Activated T-helper 17 cell treated with anti-CD3 and anti-CD28 coated beads, Interleukin-2, amount 50 U/mL, for 72 hours (primary cell): ENCODE measurements around the gene USP36. TPM values are rescaled to one million over a fixed set of nuclear protein-coding genes. Genes with fewer than 3 reads are reported as not detected.

Experiments used
- ATAC-seq: fragments of 150-1000 bp; cut with Tn5 transposase; replicated peaks from 2 replicates; pipeline ENCODE4 v1.10.0; 2021; ENCODE audit warnings: mild to moderate bottlenecking, moderate library complexity
- H3K27ac Mint-ChIP-seq: one replicate; pipeline ENCODE4 v1.8.0; 2022; ENCODE audit warnings: mixed read lengths
- H3K27me3 Mint-ChIP-seq: one replicate; pipeline ENCODE4 v1.8.0; 2022; ENCODE audit warnings: mixed read lengths
- H3K36me3 Mint-ChIP-seq: one replicate; pipeline ENCODE4 v1.8.0; 2022; ENCODE audit warnings: low read depth, mild to moderate bottlenecking, mixed read lengths
- H3K4me1 Mint-ChIP-seq: one replicate; pipeline ENCODE4 v1.8.0; 2022; ENCODE audit warnings: mixed read lengths
- H3K4me3 Mint-ChIP-seq: one replicate; pipeline ENCODE4 v1.8.0; 2022; ENCODE audit warnings: mild to moderate bottlenecking, mixed read lengths
- H3K9me3 Mint-ChIP-seq: one replicate; pipeline ENCODE4 v1.8.0; 2022; ENCODE audit warnings: mixed read lengths
- total RNA-seq, 2 donors: library from RNA; stranded (reverse); gene quantifications; one replicate each; pipeline ENCODE4 v1.2.3, GENCODE V29; 2022

Gene USP36
- total RNA-seq, 2 donors from 2014 or later = 95.3 to 139 TPM

DNA sequence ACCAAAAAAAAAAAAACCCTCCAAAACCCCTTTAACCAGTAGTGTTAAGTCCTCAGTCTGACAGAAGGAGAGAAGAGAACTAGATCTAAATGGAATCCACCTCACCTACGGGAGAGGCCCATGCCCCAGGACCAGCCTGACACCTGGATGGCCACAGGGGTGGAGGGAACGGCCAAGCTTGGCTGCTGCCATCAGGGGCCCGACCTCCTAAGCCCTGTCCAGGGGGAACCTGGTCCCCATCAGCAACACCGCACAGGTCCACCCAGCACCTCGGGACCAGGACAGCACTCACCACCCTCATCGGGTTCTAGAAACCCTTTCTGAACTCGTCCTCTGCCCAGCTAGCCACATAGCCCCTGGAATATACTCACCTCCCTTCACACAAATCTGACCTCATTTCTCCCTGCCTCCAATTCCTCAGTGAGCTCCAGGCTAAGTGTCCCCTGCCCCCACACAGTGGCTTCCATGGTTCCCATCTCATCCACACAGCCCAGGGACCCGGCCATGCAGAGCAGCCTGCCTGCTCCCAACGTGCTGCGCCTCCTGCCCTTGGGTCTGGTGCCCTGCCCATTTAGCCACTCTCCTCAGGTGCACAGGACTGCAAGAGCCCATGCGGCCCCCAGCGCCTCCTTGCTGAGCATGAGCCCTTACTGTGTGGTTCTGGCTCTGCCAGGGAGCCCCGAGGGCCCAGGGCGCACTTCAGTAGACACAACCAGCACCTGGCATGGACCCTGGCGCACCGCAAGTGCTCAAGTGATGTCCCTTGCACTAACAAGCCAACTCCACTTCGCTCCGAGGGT lies 40.3 kb downstream of the USP36 start:
- H3K9me3 Mint-ChIP-seq = no peaks in the 10 kb centered on the region
- peak overlapping the region; percentile 88 for H3K27ac Mint-ChIP-seq
- peaks cover 100% of the 10 kb centered on the region for H3K36me3 Mint-ChIP-seq
- H3K27me3 Mint-ChIP-seq = no peaks in the 10 kb centered on the region
- H3K4me3 Mint-ChIP-seq = peak overlapping the region; percentile 69
- ATAC-seq = no peak
- H3K4me1 Mint-ChIP-seq = peaks cover 51% of the 10 kb centered on the region

DNA sequence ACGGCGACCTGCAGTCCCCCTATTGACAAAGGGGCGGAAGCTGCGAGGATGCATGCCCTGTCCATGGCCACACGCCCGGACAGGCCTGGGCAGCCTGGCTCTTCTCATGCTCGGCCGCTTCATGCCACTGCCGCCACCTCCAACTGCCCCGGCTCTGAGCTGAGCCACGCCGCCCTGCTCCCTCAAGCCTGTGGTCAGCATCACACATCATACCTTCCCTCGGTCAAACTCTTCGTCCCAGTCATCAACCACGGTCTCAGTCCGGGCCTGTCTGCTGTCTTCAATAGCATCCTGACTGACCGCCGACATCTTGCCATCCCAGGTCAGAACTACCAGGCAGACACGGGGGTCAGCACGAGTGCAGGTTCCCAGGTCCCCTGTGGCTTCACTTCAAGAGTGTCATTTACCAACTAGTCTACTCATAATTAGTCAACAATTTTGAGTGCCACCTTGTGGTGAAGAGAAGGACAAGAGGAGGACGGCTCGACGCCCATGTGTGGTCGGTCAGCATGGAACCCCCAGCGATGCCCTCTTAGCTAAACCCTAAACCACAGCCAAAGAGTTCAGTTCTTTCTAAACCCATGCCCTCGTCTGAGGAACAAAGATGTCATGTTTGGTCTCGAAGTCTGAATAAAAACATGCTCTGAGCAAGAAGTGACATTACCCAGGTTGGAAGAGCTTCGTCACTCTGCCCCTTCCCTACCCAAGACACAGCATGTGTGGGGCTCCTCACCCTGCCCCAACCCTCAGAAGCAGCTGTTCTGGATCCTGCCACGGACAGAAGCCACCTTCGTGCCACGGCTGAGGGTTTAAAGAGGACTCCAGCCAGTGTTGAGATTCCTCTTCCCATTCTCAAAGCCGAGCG lies 41.7 kb downstream of the USP36 start:
- ATAC-seq = peak; percentile 75
- H3K36me3 Mint-ChIP-seq = peaks cover 100% of the 10 kb centered on the region
- H3K9me3 Mint-ChIP-seq = no peaks in the 10 kb centered on the region
- peak overlapping the region; percentile 69 for H3K4me3 Mint-ChIP-seq
- H3K27ac Mint-ChIP-seq = peak overlapping the region; percentile 88
- peaks cover 55% of the 10 kb centered on the region for H3K4me1 Mint-ChIP-seq
- no peaks in the 10 kb centered on the region for H3K27me3 Mint-ChIP-seq

DNA sequence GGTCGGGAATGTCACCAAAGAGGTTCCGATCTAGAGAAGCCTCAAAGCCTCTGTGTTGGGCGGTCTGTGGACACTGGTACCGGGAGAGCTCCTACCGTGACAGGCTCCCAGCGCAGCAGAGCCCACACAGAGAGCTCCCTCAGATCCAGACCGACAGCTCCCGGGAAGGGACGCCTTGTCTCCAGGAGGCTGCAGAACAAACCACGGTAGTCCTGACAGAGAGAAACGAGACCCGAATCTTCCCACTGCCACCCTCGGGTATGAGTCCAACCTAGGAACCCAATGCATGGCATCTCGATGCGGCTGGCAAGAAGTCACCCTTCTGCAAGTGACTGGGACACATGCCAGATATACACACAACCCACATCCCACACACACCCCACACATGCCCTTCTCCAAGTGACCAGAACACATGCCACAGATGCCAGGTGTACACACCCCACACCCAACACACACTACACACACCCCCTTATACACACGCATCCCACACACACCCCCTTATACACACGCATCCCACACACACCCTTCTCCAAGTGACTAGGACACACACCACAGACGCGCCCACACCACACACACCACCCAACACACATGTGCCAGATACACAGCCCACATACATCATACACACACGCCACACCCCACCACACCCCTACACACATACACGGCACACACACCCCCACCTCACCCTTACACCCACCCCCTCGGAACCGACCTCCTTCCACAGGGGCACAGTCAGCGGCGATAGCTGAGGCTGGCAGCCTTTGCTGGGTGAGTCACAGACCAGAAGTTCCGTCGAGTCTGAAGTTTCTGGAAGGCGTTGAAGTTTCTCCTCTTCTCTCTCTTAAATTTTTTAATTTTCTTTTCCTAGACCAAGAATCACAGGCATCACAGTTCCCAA lies 42.7 kb downstream of the USP36 start:
- H3K4me1 Mint-ChIP-seq = peaks cover 56% of the 10 kb centered on the region

DNA sequence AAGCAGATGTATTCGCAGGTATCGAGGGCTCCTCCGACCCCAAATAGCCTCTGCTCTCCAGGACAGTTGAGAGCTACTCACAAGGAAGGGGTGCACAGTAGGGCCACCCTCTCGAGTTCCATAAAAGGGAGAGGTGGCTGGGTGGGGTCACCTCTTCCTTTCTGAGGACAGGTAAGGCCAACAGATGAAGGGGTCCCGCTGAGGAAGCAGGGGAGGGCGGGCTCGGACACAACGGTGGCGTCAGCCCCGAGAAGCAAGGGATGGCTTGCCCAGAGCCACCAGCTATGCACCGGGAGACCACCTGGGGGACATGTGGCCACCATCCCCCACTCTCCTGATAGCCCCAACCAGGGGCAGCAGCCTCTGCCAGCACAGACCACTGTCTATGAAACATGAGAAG lies 43.4 kb downstream of the USP36 start:
- Mint-ChIP-seq H3K27ac (no peak overlapping the region), H3K27me3 (no peaks in the 10 kb centered on the region), H3K4me1 (peaks cover 57% of the 10 kb centered on the region), H3K4me3 (no peak overlapping the region), H3K9me3 (no peaks in the 10 kb centered on the region), H3K36me3 (peaks cover 94% of the 10 kb centered on the region)
- ATAC-seq = no peak

More for the DNA sequence above, 42.7 kb downstream of the USP36 start:
- ATAC-seq = peak; percentile 58
- no peaks in the 10 kb centered on the region for H3K27me3 Mint-ChIP-seq
- no peaks in the 10 kb centered on the region for H3K9me3 Mint-ChIP-seq
- H3K4me3 Mint-ChIP-seq = peak overlapping the region; percentile 69
- peak overlapping the region; percentile 88 for H3K27ac Mint-ChIP-seq
- H3K36me3 Mint-ChIP-seq = peaks cover 98% of the 10 kb centered on the region

- no peaks in the 10 kb centered on the region for H3K9me3 Mint-ChIP-seq
- no peak overlapping the region for H3K27ac Mint-ChIP-seq
- H3K4me3 Mint-ChIP-seq = no peak overlapping the region
- H3K4me1 Mint-ChIP-seq = peaks cover 62% of the 10 kb centered on the region
- H3K27me3 Mint-ChIP-seq = no peaks in the 10 kb centered on the region
- ATAC-seq = no peak
- peaks cover 94% of the 10 kb centered on the region for H3K36me3 Mint-ChIP-seq
These were observed 44.1 kb downstream of the USP36 start for GRCh38 chr17:78796517-78796900.

DNA sequence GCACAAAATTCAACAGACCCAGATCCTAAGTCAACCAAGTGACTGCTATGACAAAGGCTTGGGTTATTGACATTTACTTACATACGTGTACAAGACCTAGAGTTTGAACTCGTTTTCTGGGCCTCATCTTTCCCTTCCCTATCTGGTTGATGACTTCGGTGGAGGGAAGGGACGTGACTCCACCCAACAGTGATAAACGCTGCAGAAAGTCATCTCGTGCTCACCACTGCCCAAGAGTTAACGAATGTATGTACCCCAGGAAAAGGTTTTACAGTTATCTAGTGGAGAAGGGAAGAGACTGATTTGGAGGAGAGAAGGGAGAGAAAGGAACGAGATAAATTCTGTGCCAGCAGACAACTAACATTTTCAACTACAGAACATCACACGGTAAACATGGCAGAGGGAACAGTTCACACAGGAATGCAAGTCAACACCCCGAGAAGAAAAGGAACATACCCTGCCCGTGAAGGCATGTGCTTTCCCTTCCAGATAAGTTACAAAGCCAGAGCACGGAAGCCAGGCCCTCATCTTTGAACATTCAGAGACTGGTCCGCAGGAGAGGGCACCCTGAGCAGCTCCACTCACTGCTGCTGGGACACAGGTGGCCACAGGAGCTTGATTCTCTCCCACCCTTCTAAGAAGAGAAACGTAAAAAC lies 44.6 kb downstream of the USP36 start:
- Mint-ChIP-seq H3K36me3 (peaks cover 94% of the 10 kb centered on the region), H3K27ac (peak overlapping the region; percentile 59), H3K9me3 (no peaks in the 10 kb centered on the region), H3K4me3 (no peak overlapping the region), H3K4me1 (peaks cover 62% of the 10 kb centered on the region), H3K27me3 (no peaks in the 10 kb centered on the region)
- no peak for ATAC-seq

- H3K4me1 Mint-ChIP-seq = peaks cover 57% of the 10 kb centered on the region
- no peaks in the 10 kb centered on the region for H3K9me3 Mint-ChIP-seq
- peak overlapping the region; percentile 59 for H3K27ac Mint-ChIP-seq
- H3K4me3 Mint-ChIP-seq = no peak overlapping the region
- H3K36me3 Mint-ChIP-seq = peaks cover 89% of the 10 kb centered on the region
- no peaks in the 10 kb centered on the region for H3K27me3 Mint-ChIP-seq
- no peak for ATAC-seq
These were observed 45.6 kb downstream of the USP36 start for GRCh38 chr17:78794864-78795640.

DNA sequence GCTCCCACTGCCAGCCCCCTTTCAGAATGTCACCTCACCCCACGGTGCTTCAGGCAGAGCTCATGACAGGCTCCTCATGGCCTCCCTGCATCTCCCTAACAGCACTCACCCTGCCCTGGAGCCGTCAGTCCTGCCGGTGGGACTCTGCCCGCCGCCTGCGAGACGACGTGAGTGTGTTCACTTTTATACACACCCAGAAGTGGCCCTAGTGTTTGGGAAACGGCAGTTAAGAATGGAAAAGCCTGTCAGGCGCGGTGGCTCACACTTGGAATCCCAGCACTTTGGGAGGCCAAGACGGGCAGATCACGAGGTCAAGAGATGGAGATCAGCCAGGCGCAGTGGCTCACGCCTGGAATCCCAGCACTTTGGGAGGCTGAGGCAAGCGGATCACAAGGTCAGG lies 46.2 kb downstream of the USP36 start:
- Mint-ChIP-seq H3K4me3 (no peak overlapping the region), H3K4me1 (peaks cover 58% of the 10 kb centered on the region), H3K27ac (peak overlapping the region; percentile 51), H3K9me3 (no peaks in the 10 kb centered on the region), H3K36me3 (peaks cover 83% of the 10 kb centered on the region), H3K27me3 (no peaks in the 10 kb centered on the region)
- ATAC-seq = no peak

DNA sequence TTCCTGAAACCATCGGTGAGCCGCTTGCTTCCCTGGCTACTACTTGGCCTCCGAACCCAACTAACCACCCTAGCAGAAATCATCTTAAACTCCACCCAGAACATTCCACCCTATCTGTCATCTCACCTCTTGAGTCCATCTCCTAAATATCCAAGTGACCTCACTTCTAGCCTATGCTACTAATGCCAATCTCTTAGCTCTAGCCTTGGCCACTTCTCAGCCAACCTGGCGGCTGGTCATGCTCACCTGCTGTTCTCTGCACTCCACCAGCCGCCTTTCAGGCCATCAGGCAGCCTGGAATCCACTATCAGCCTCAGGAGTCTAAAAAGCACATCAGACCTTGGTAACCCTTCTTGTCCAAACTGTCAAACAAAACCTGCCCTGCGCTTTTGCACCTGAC lies 46.6 kb downstream of the USP36 start:
- no peaks in the 10 kb centered on the region for H3K27me3 Mint-ChIP-seq
- H3K36me3 Mint-ChIP-seq = peaks cover 78% of the 10 kb centered on the region
- no peak for ATAC-seq
- H3K27ac Mint-ChIP-seq = peak overlapping the region; percentile 51
- no peak overlapping the region for H3K4me3 Mint-ChIP-seq
- peaks cover 54% of the 10 kb centered on the region for H3K4me1 Mint-ChIP-seq
- no peaks in the 10 kb centered on the region for H3K9me3 Mint-ChIP-seq

DNA sequence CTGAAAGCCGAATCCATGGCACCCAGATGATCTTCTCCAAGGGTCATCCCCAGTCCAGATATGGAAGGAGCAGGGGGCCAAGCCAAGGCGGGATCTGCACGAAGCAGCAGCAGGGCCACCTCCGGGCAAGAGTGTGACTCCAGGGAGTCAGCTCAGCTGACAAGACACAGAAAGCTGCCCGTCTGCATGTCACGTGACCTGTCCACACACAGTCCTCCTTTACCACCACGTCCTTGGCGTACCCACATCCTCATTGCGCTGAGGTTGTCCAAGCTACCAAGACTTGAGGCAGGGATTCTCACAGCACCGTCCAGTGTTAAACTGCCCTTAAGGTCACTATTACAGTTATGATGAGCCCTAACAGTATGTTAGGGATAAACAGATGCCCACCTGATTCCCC lies 47.2 kb downstream of the USP36 start:
- Mint-ChIP-seq H3K36me3 (peaks cover 73% of the 10 kb centered on the region), H3K4me1 (peaks cover 49% of the 10 kb centered on the region), H3K4me3 (no peak overlapping the region), H3K9me3 (no peaks in the 10 kb centered on the region), H3K27me3 (no peaks in the 10 kb centered on the region), H3K27ac (peak overlapping the region; percentile 51)
- no peak for ATAC-seq

DNA sequence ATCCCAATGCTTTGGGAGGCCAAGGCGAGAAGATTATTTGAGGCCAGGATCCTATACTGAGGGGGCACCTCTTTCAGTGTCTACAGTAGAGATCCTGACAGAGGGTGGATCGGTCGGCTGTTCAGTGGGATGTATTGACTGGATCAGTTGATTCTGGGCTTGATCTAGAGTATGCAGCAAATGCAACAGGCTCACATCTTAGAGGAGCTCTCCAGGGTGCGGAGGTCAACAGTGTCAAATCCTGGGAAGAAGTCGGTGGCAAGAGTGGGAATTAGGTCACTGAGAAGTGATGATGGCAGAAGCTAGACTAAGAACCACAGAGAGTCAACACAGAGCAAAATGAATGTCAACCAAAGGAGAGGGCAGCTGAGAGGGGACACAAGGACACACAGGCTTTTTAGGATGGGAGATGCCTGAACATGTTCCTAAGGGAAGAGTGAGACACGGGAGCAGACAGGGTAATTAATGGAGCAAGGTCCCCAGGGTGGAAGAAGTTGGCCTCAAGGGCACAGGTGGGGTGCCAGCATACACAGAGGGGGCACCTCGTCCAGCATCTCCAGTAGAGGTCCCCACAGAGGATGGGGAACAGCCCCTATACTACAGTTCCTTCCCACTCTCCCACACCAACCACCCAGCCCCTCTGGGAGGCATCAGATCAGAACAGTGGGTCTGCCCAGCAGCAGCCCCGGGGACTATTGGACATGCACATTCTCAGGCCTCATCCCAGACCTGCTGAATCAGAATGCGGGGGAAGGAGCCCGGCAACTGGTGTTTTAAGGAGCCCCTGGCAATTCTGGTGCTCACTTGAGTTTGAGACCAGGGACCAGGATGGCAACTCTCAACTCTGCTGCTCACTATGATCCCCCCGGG lies 48.5 kb downstream of the USP36 start:
- Mint-ChIP-seq H3K4me1 (peaks cover 48% of the 10 kb centered on the region), H3K9me3 (no peaks in the 10 kb centered on the region), H3K27me3 (no peaks in the 10 kb centered on the region), H3K4me3 (no peak overlapping the region), H3K27ac (peak overlapping the region; percentile 61), H3K36me3 (peaks cover 68% of the 10 kb centered on the region)
- ATAC-seq = no peak

GRCh38 chr17:78790552-78790951 lies 50.1 kb downstream of the USP36 start:
- Mint-ChIP-seq H3K27ac (no peak overlapping the region), H3K4me1 (peaks cover 39% of the 10 kb centered on the region), H3K4me3 (no peak overlapping the region), H3K9me3 (no peaks in the 10 kb centered on the region), H3K27me3 (no peaks in the 10 kb centered on the region), H3K36me3 (peaks cover 55% of the 10 kb centered on the region)
- no peak for ATAC-seq
